T-helper 2 cell treated with Interferon-gamma antibody and Interleukin-4, amounts not matched to agents 5 μg/mL and 100 μg/mL, for 36 hours (primary cell): Measurements from ENCODE around the gene FAM72D.
"Not testable (repeated sequence)": the region's sequence is repeated elsewhere in the genome, so short reads cannot be mapped to it uniquely, and the experiment has no call there.

Source experiments
- DNase-seq: peaks from one replicate; pipeline ENCODE4 v3.0.0; 2021; ENCODE audit warnings: low spot score
- H3K27ac Mint-ChIP-seq: one replicate; pipeline ENCODE4 v1.8.0; 2021; ENCODE audit warnings: mild to moderate bottlenecking, mixed read lengths
- H3K27me3 Mint-ChIP-seq: one replicate; pipeline ENCODE4 v1.8.0; 2021; ENCODE audit warnings: low read depth, mixed read lengths
- H3K36me3 Mint-ChIP-seq: one replicate; pipeline ENCODE4 v1.8.0; 2021; ENCODE audit warnings: low read depth, mixed read lengths
- H3K4me1 Mint-ChIP-seq: one replicate; pipeline ENCODE4 v1.8.0; 2021; ENCODE audit warnings: low read depth, mixed read lengths
- H3K4me3 Mint-ChIP-seq: one replicate; pipeline ENCODE4 v1.8.0; 2022; ENCODE audit warnings: mild to moderate bottlenecking, moderate library complexity, mixed read lengths
- H3K9me3 Mint-ChIP-seq: one replicate; pipeline ENCODE4 v1.8.0; 2021; ENCODE audit warnings: mixed read lengths

The FAM72D gene

DNA sequence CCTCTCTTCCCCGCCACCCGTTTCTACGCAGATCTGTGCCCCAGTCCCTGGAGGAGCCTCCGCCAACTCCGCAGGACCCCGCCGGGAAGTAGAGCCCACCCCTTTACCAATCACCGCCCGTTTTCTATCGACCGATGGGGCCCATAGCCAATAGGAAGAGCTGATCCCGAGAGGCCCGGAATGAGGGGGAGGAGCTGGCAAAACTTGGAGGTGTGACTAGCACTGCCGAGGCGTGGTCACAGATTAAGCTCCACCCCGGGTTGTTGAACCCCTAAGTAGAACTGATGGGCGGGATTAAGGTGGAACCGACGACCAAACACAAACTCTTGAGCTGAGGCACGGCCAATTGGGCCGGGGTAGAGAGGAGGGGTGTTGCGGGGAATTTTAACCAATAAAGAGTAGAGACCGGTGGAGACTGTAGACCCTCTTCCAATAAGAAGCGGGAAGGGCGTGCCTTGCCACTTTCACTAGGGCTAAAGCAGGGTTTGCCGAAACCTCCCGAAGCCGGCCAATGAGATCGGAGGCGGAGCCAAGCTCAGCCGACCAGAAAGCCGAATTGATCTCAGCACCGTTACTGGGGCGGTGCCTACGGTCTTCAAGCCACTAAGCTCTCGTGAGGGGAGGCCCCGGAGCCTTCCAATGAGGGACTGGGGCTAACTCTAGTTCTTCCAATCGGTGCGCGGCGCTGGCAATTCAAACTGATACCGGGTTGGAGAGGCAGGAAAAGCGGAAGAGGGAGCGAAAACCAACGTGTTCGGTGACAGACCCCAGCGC lies at the start of gene FAM72D, which contains the start of gene SRGAP2B:
Gene FAM72D, plus strand, starts transcription at position 691 of the 774 bp plus-strand sequence. CDS start 874 bp downstream, outside the sequence.
Gene SRGAP2B, minus strand, starts transcription at position 45 of the 774 bp plus-strand sequence. CDS start 2,427 bp downstream, outside the sequence.
- H3K9me3 Mint-ChIP-seq, H3K4me3 Mint-ChIP-seq, H3K36me3 Mint-ChIP-seq, H3K27me3 Mint-ChIP-seq, DNase-seq, H3K4me1 Mint-ChIP-seq, H3K27ac Mint-ChIP-seq: not testable (repeated sequence)

DNA sequence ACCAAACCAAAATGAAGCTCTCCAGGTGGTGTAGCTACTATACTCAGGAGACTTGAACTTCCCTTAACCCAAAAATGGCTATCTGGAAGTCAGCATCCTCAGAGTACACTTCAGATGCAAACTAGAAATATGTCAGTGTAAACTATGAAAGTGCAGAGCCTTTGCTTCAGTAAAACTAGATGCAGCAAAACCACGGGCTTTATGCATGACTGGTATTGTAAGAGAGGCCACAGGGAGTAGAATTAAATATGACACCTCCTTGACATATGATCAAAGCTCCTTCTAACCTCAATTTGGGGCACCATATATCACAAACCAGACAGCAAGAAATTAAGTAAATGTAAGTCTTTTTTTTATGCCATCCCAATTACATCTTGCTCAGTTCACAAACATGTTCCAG lies 48.2 kb upstream of the FAM72D start:
- not testable (repeated sequence) for H3K4me3 Mint-ChIP-seq, H3K27me3 Mint-ChIP-seq, H3K27ac Mint-ChIP-seq, H3K36me3 Mint-ChIP-seq, H3K9me3 Mint-ChIP-seq, H3K4me1 Mint-ChIP-seq, DNase-seq

DNA sequence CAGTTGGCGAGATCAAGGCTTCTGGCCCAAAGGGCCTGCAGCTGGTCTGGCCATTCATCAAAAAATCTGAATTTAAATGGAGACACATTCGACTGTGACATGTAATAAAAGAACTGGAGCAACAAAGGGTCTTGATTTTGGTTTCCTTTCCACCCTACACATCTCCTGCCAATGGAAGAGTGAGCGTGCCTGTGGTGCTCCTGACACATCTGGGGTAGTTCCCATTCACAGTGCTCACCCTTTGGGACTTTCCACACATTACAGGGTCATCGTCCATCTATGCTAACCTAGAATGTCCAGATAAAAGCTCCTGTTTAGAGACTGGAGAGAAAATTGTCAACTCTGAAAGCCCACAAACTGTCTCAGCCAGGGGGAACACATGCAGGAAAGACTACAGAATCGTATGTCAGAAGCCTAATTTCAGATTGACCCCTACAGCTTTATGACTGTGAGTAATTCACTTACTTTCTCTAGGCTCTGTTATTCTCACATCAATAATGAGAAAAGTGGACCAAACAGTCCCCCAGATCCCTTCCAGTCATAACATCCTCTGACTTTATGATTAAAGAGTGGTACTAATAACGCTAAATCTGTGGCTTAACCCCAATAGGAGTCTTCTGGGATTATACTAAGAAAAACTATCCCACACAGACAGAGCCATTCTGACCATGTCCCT lies 47.5 kb upstream of the FAM72D start:
- not testable (repeated sequence) for H3K36me3 Mint-ChIP-seq, H3K4me1 Mint-ChIP-seq, H3K9me3 Mint-ChIP-seq, H3K27me3 Mint-ChIP-seq, DNase-seq, H3K4me3 Mint-ChIP-seq, H3K27ac Mint-ChIP-seq

DNA sequence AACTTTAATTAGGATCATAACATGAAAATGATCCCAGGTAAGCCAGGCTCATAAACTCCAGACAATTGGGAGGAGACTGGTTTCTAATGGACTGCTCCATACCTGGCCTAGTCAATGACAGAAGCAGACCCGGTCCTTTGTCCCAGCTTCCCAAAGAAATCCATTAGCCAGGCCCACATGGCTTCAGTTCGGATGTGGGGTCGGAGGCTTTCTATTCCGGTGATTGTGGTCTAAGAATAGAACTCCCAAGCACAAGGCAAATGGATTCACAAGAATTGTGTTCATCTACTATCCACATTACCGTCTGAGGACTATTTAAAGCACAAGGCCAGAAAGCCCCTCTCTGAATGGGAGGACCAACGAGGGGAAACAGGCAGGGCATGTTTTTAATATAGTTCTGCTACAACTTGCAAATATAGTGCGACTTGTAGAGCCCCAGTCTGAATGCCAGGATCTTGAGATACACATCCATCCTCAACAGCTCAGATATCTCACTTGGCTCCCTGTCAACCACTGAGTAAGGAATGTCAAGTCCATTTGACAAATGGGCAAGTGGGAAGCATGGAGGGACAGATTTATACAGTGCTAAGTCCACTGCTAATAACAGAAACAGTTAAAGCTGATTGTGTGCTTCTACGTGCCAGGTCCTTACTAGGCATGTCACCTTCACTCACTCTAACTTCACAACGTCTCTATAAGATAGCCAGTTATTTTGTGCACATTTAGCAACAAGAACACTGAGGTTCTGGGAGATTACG lies 43.6 kb upstream of the FAM72D start:
- DNase-seq, H3K27me3 Mint-ChIP-seq, H3K27ac Mint-ChIP-seq, H3K4me3 Mint-ChIP-seq, H3K36me3 Mint-ChIP-seq, H3K4me1 Mint-ChIP-seq, H3K9me3 Mint-ChIP-seq: not testable (repeated sequence)

DNA sequence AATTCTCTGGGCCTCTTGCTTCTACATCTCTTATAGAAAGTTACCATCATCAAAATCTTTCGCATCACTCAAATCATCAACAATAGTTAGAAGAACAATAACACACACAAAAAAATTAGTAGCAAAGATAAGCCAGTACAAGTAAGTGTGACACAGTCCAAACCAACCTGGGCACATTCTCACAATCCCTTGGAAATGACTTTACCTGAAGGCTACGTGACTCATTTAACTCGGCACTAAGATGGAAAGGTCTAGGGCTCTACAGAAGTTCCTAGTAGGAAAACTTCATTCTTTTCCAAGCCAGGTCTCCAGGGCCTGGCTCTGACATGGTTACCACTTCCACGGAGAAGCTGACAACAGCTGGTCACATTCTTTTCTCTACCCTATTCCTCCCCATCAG lies 42.3 kb upstream of the FAM72D start:
- not testable (repeated sequence) for H3K4me1 Mint-ChIP-seq, H3K36me3 Mint-ChIP-seq, H3K27me3 Mint-ChIP-seq

DNA sequence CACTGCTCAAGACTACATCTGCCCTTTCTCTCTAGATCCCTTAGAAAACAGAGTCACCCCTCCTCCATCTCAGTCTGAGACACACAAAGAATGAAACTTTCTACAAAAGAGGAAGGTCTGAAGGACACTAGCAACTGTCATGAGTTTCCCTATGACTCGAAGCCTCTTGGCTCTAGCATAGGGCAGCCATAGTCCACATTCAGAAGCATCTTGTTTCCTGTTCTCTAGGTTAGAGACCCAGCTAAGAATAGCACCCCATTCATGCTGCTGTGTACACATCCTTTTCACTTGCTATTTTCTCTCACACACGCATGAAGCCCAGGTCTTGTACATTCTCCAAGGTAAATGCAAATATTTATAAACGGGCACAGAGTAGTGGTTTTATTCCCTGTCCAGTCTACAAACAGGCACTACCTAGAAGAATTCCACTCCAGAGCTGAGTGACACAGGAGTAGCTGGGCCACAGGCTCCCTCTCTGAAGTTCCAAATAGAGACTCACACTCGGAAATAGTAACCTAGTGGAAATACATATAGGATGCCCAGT lies 40.5 kb upstream of the FAM72D start:
- H3K4me1 Mint-ChIP-seq, H3K27me3 Mint-ChIP-seq, H3K27ac Mint-ChIP-seq, H3K4me3 Mint-ChIP-seq, DNase-seq, H3K9me3 Mint-ChIP-seq, H3K36me3 Mint-ChIP-seq: not testable (repeated sequence)

More for the DNA sequence above, 42.3 kb upstream of the FAM72D start:
- H3K9me3 Mint-ChIP-seq, H3K27ac Mint-ChIP-seq, H3K4me3 Mint-ChIP-seq, DNase-seq: not testable (repeated sequence)

DNA sequence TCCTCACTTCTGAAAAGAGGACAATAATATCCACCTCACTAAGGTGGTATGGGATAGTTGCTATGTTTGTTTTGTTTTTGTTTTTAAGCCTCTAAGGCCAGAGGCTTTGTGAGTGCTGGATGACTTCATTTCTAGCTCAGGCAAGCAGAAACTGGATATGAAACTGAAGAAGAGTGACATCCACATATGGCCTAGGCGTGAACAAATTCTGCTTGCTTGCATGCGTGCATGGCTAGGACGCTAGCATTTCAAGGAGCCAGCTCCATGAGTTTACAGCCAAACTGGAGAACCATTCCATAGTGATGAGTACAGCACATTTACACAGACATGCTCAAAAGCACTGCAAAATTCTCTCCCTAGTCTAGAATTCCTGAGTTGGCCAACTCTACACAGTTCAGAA lies 37.6 kb upstream of the FAM72D start:
- H3K27me3 Mint-ChIP-seq, H3K36me3 Mint-ChIP-seq, H3K27ac Mint-ChIP-seq, H3K4me3 Mint-ChIP-seq, DNase-seq, H3K4me1 Mint-ChIP-seq, H3K9me3 Mint-ChIP-seq: not testable (repeated sequence)

DNA sequence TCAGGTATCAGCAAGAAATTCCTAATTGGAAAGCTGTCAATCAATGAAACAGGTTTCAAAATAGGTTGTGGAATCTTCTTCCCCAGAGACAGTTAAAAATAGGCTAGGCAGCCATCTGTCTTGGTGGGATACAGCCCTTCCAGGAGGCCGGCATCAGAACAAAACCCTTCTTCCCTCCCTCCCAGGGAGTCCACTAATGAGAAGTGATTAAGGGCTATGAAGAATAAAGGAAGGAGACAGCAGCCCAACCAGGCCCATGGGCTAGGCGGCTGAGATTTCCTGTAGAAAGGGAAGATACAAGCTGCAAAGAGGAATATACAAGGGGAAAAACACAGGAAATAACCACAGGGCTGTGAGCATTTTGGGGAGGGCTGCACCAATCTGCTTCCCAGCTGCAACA lies 32.5 kb upstream of the FAM72D start:
- H3K27ac Mint-ChIP-seq, H3K36me3 Mint-ChIP-seq, H3K4me3 Mint-ChIP-seq, H3K9me3 Mint-ChIP-seq, H3K27me3 Mint-ChIP-seq, DNase-seq, H3K4me1 Mint-ChIP-seq: not testable (repeated sequence)

DNA sequence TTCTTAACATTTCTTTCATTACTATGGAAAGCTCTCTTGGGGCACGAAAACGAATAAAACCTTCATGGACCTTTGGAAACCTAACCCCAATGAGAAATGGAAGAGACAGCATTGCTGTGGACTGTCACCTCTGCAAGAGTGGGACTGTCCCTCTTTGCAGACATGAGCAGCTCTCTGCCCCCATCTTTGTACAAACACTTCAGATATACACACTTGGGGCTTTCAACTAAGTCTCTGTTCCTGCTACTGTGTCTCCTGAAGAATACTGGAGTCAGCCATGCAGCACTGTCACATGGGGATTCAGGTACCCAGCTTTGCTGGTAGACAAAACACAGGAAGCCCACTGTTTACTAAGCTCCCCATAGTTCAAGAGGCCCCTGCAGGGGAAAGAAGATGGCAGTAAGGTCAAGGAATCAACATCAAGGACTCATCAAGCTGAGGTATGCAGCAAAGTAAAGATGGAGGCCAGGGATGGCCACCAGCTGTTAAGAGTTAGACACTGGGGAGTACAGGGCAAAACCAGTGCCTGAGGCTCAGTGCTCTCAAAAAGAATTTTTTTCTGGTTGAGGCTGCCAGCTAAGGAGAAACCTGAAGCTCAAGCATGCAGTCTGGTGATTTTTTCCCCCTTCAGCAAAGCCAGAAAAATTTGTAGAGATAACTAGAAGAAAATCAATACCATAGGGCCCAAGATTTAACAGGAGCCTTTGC lies 31.7 kb upstream of the FAM72D start:
- not testable (repeated sequence) for H3K4me3 Mint-ChIP-seq, H3K4me1 Mint-ChIP-seq, DNase-seq, H3K27ac Mint-ChIP-seq, H3K27me3 Mint-ChIP-seq, H3K36me3 Mint-ChIP-seq, H3K9me3 Mint-ChIP-seq

DNA sequence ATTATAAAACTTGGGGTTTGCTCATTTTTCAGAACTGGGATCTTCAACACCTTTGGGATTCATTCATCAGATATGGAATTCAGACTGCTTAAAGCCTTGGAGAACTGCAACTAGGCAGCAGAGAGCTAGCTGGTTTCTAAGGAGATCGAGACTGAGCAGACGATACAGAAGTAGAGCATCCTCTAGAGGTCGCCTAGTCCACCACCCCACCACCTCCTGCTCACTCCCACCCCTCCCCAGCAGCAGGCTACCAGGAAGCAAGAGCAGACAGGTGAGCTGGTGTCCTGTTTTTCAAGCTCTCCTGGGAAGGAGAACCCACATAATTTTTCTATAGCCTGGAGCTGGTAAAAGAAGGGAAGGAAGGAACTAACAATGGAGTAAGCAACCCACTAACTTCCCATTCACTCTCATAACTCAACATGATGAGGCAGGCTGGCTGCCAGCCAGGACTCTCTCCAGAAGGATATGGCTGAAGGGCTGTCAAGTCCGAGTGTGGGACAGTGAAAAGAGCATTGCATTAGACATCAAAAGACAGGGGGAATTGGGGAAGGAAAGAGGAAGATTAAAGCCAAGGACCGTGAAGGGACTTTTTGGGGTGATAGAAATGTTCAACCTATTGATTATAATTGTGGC lies 30.5 kb upstream of the FAM72D start:
- DNase-seq, H3K27ac Mint-ChIP-seq: not testable (repeated sequence)

DNA sequence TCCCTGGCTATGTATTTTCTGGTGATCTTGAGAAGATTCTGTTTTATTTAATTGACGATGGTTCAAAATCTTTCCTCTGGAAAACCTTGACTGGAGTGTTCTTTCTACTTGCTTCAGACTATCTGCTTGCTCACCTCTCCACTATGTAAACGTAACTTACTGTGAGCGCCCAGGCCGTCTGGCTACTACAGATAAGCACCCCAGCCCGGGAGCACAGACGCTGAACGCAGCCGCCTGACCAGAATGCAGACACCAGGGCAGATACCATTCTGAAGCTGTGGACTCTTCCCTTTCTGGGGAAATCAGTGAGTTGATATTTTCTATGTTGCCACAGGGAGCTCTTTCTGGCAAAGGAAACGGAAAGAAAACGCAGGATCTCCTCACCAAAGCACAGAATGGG lies 29.3 kb upstream of the FAM72D start:
- not testable (repeated sequence) for H3K27ac Mint-ChIP-seq, H3K36me3 Mint-ChIP-seq, H3K4me1 Mint-ChIP-seq, H3K27me3 Mint-ChIP-seq, DNase-seq, H3K9me3 Mint-ChIP-seq, H3K4me3 Mint-ChIP-seq

More for the DNA sequence above, 30.5 kb upstream of the FAM72D start:
- not testable (repeated sequence) for H3K36me3 Mint-ChIP-seq, H3K27me3 Mint-ChIP-seq, H3K9me3 Mint-ChIP-seq, H3K4me1 Mint-ChIP-seq, H3K4me3 Mint-ChIP-seq

DNA sequence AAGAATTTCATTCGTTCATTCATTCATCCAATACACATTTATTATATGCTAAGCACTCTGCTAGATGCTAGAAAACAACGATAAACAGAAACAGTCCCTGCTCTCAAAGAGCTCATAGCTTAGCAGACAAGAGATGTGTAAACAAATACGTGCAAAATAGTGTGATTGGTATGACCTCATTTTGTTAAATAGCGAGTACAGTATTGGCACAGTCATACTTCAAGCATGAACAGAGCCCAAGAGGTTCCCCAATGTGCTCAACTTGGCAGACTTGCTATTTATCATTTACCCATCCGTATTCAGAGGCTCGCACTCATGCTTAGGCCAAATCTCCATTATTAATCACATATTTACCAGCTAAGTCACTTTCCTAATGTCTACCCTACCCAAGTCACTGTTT lies 24.2 kb upstream of the FAM72D start:
- H3K4me3 Mint-ChIP-seq, H3K9me3 Mint-ChIP-seq: not testable (repeated sequence)

DNA sequence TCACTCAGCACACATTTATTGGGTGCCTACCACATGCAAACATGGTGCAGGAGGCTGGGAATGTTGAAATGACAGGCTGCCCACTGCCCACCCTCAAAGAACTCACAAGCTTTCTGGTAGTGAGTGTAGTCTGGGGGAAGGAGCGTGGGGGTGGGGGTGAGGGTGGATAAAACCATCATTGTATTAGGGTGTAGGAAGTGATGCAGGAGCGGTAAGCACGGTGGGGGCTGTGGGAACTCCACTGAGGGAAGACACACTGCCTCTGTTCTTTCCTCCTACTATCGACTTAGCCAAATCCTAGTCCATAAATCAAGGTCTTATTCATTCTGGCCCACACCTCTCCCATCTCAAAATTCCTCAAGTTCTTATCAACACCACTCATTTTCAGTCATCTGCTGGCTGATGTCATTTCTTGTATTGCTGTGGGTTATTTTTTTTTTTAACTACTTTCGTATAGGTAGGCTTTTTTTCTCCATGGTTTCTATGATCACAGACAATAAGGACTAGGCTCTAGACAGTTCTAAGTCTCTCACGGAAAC lies 21.7 kb upstream of the FAM72D start:
- DNase-seq, H3K27me3 Mint-ChIP-seq, H3K9me3 Mint-ChIP-seq, H3K36me3 Mint-ChIP-seq, H3K27ac Mint-ChIP-seq, H3K4me3 Mint-ChIP-seq, H3K4me1 Mint-ChIP-seq: not testable (repeated sequence)

More for the DNA sequence above, 24.2 kb upstream of the FAM72D start:
- not testable (repeated sequence) for H3K36me3 Mint-ChIP-seq, H3K27me3 Mint-ChIP-seq, H3K4me1 Mint-ChIP-seq, DNase-seq, H3K27ac Mint-ChIP-seq
